ENCODE measurements around the gene ZKSCAN7.

Gene ZKSCAN7

GRCh38 chr3:44601749-44602148, 46.8 kb downstream of the ZKSCAN7 start:
- Histone ChIP-seq H3K4me1 (ENCODE audit: control insufficient read depth in 1 of 2, insufficient read depth in 2 of 2, low read length in 2 of 2) (no peaks in the 10 kb centered on the region), H3K9me3 (ENCODE audit: control insufficient read depth in 1 of 2, low read length in 2 of 2) (peaks cover 0 to under 1% of the 10 kb centered on the region in 2 donors), H3K4me3 (ENCODE audit: low read depth in 1 of 2, low read length in 2 of 2) (no peak overlapping the region), H3K27me3 (ENCODE audit: control insufficient read depth in 1 of 2, insufficient read depth in 2 of 2, low read length in 2 of 2) (no peaks in the 10 kb centered on the region), H3K36me3 (ENCODE audit: control insufficient read depth in 1 of 2, insufficient read depth in 2 of 2, low read length in 2 of 2) (no peaks in the 10 kb centered on the region), H3K27ac (ENCODE audit: low read depth, low read length) (no peak overlapping the region), H3K9ac (ENCODE audit: low read depth in 1 of 2, low read length in 2 of 2) (no peak overlapping the region)

DNA sequence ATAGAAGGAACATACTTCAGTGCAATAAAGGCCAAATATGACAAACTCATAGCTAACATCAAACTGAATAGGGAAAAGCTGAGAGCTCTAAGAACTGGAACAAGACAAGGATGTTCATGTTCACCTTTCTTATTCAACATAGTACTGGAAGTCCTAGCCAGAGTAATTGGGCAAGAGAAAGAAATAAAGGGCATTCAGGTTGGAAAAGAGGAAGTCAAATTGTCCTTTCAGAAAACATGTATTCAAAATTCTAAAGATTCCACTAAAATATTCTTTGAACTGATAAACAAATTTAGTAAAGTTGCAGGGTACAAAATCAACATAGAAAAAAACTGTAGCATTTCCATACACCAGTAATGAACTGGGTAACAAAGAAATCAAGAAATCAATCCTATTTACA, 57.7 kb downstream of the ZKSCAN7 start:
- Histone ChIP-seq H3K4me1 (ENCODE audit: control insufficient read depth in 1 of 2, insufficient read depth in 2 of 2, low read length in 2 of 2) (no peaks in the 10 kb centered on the region), H3K27ac (ENCODE audit: low read depth, low read length) (no peak overlapping the region), H3K4me3 (ENCODE audit: low read depth in 1 of 2, low read length in 2 of 2) (no peak overlapping the region), H3K36me3 (ENCODE audit: control insufficient read depth in 1 of 2, insufficient read depth in 2 of 2, low read length in 2 of 2) (no peaks in the 10 kb centered on the region), H3K27me3 (ENCODE audit: control insufficient read depth in 1 of 2, insufficient read depth in 2 of 2, low read length in 2 of 2) (no peaks in the 10 kb centered on the region), H3K9ac (ENCODE audit: low read depth in 1 of 2, low read length in 2 of 2) (no peak overlapping the region), H3K9me3 (ENCODE audit: control insufficient read depth in 1 of 2, low read length in 2 of 2) (peaks cover 0 to 2% of the 10 kb centered on the region in 2 donors)

All from duodenal mucosa (tissue), 2 donors.